Measurements from ENCODE around the gene RYR2. TPM values are rescaled to one million over a fixed set of nuclear protein-coding genes. Genes with fewer than 3 reads are reported as not detected.

RYR2 gene
- total RNA-seq, 6 experiments from 2014 or later: 0.05 to 0.17 TPM; not detected in 4

GRCh38 chr1:237791592-237791991, 749.6 kb downstream of the RYR2 start:
- H3K27ac Mint-ChIP-seq: no peak overlapping the region
- H3K9me3 Mint-ChIP-seq: no peaks in the 10 kb centered on the region
- TF ChIP-seq, protein P1, sequence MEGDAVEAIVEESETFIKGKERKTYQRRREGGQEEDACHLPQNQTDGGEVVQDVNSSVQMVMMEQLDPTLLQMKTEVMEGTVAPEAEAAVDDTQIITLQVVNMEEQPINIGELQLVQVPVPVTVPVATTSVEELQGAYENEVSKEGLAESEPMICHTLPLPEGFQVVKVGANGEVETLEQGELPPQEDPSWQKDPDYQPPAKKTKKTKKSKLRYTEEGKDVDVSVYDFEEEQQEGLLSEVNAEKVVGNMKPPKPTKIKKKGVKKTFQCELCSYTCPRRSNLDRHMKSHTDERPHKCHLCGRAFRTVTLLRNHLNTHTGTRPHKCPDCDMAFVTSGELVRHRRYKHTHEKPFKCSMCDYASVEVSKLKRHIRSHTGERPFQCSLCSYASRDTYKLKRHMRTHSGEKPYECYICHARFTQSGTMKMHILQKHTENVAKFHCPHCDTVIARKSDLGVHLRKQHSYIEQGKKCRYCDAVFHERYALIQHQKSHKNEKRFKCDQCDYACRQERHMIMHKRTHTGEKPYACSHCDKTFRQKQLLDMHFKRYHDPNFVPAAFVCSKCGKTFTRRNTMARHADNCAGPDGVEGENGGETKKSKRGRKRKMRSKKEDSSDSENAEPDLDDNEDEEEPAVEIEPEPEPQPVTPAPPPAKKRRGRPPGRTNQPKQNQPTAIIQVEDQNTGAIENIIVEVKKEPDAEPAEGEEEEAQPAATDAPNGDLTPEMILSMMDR (IDR thresholded peaks at IDR 0.05): no peak
- DNase-seq: no peak
- H3K4me3 Mint-ChIP-seq: no peak overlapping the region
- peaks cover 25% of the 10 kb centered on the region for H3K4me1 Mint-ChIP-seq (ENCODE audit: low read depth)
- H3K36me3 Mint-ChIP-seq (ENCODE audit: low read depth): no peaks in the 10 kb centered on the region
- no peaks in the 10 kb centered on the region for H3K27me3 Mint-ChIP-seq (ENCODE audit: insufficient read depth)

- Mint-ChIP-seq H3K9me3 (no peaks in the 10 kb centered on the region), H3K27ac (no peak overlapping the region), H3K4me1 (ENCODE audit: low read depth) (peaks cover 25% of the 10 kb centered on the region), H3K4me3 (no peak overlapping the region), H3K36me3 (ENCODE audit: low read depth) (no peaks in the 10 kb centered on the region), H3K27me3 (ENCODE audit: insufficient read depth) (no peaks in the 10 kb centered on the region)
- no peak for DNase-seq
- TF ChIP-seq, protein P1 (IDR thresholded peaks at IDR 0.05): no peak
These were observed 750.2 kb downstream of the RYR2 start for GRCh38 chr1:237792149-237792548.

DNA sequence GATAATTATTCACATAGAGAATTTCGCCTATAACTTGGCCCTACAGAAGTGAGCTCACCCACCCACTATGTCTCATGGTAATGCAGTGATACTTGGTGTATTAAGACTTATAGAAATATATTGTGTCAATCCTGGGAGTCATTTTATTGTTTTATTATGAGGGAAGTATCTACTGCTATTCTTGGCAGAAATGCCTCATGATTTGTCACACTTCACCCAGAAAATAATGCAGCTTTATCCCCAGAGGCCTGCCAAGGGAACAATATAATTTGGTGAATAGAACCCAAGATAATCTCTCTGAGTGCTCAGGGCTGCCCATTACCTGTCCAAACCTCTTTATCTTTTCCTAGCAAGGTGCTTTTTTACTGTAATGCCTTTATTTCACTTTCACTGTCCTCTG, 750.7 kb downstream of the RYR2 start:
- H3K9me3 Mint-ChIP-seq: no peaks in the 10 kb centered on the region
- no peak overlapping the region for H3K27ac Mint-ChIP-seq
- TF ChIP-seq, protein P1 (IDR thresholded peaks at IDR 0.05): no peak
- no peaks in the 10 kb centered on the region for H3K27me3 Mint-ChIP-seq (ENCODE audit: insufficient read depth)
- no peak for DNase-seq
- H3K4me1 Mint-ChIP-seq (ENCODE audit: low read depth): peaks cover 25% of the 10 kb centered on the region
- no peaks in the 10 kb centered on the region for H3K36me3 Mint-ChIP-seq (ENCODE audit: low read depth)
- H3K4me3 Mint-ChIP-seq: no peak overlapping the region

- no peak overlapping the region for H3K27ac Mint-ChIP-seq
- H3K4me1 Mint-ChIP-seq (ENCODE audit: low read depth): peaks cover 25% of the 10 kb centered on the region
- no peak overlapping the region for H3K4me3 Mint-ChIP-seq
- TF ChIP-seq, protein P1 (IDR thresholded peaks at IDR 0.05): no peak
- H3K36me3 Mint-ChIP-seq (ENCODE audit: low read depth): no peaks in the 10 kb centered on the region
- no peak for DNase-seq
- H3K9me3 Mint-ChIP-seq: no peaks in the 10 kb centered on the region
- no peaks in the 10 kb centered on the region for H3K27me3 Mint-ChIP-seq (ENCODE audit: insufficient read depth)
These were observed 752.1 kb downstream of the RYR2 start for GRCh38 chr1:237794071-237794470.

GRCh38 chr1:237795558-237795957, 753.6 kb downstream of the RYR2 start:
- Mint-ChIP-seq H3K27ac (no peak overlapping the region), H3K4me3 (no peak overlapping the region), H3K9me3 (no peaks in the 10 kb centered on the region), H3K36me3 (ENCODE audit: low read depth) (no peaks in the 10 kb centered on the region), H3K27me3 (ENCODE audit: insufficient read depth) (no peaks in the 10 kb centered on the region), H3K4me1 (ENCODE audit: low read depth) (peaks cover 25% of the 10 kb centered on the region)
- DNase-seq: no peak
- TF ChIP-seq, protein P1 (IDR thresholded peaks at IDR 0.05): no peak
